ENCODE data around the gene DMD.

DNA sequence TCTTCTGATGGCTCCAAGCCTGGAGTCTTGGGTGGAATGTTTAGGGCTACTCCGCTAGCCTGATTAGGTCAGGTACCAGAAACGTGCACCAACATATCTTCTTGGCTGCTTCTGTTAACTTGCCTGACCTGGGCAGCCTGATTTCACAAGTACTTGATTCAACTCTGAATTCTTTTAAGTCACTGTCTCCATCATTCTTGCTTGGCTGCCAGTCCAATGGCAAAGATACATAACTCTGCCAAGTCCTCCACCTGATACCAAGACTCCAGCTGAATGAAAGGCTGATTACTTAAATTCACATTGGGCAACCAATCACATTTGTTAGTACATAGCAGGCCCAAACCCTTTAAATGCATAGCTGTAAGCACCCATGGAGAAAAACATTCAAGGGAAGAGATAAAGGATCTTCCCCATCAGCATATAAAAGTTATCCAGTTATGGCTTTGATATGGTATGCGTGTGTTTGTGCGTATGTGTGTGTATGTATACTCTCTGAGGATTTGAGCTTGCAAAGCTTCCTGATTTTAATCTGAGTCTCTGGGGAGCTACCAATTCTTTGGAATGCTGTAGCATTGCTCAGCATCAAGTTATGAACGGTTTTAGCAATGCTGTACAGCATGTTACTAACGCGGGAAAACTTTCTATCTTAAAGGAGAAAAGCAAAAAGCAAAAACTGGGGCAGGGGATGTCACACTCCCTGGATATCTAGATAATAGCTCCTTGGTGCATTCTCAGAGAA is 917.2 kb downstream of the DMD start:
- no peak for TF ChIP-seq POLR2AphosphoS5 (IDR thresholded peaks at IDR 0.05; ENCODE audit: low read depth, low read length)
- TF ChIP-seq, protein P1, sequence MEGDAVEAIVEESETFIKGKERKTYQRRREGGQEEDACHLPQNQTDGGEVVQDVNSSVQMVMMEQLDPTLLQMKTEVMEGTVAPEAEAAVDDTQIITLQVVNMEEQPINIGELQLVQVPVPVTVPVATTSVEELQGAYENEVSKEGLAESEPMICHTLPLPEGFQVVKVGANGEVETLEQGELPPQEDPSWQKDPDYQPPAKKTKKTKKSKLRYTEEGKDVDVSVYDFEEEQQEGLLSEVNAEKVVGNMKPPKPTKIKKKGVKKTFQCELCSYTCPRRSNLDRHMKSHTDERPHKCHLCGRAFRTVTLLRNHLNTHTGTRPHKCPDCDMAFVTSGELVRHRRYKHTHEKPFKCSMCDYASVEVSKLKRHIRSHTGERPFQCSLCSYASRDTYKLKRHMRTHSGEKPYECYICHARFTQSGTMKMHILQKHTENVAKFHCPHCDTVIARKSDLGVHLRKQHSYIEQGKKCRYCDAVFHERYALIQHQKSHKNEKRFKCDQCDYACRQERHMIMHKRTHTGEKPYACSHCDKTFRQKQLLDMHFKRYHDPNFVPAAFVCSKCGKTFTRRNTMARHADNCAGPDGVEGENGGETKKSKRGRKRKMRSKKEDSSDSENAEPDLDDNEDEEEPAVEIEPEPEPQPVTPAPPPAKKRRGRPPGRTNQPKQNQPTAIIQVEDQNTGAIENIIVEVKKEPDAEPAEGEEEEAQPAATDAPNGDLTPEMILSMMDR (IDR thresholded peaks at IDR 0.05) = no peak
- no peak for TF ChIP-seq SIN3A (IDR thresholded peaks at IDR 0.05; ENCODE audit: borderline replicate concordance, insufficient read depth, low read depth, low read length)
- no peak for TF ChIP-seq TCF7L2 (IDR thresholded peaks at IDR 0.05; ENCODE audit: low read depth, low read length)
- no peak for TF ChIP-seq REST (IDR thresholded peaks at IDR 0.05; ENCODE audit: insufficient read depth in 1 of 2, low read depth in 2 of 2, low read length in 1 of 2)

Measured in Panc1 (cell line).